HCT116 (cell line): ENCODE results near the gene TCERG1L. TPM values are rescaled to one million over a fixed set of nuclear protein-coding genes. Genes with fewer than 3 reads are reported as not detected.

Experiments used
- ATAC-seq: fragments of 200-7000 bp; cut with Tn5 transposase; 2 replicates; pipeline ENCODE4 v1.9.1; 2020; ENCODE audit warnings: mild to moderate bottlenecking, moderate library complexity
- BruUV-seq: library from RNA; stranded (reverse); fragments of 400-500 nt; replicated peaks from 2 replicates; lab custom pipeline; 2021; lab: Mats Ljungman, UMichigan
- CTCF ChIA-PET: fragments of 300-600 bp; sonication (Branson Sonifier 250); formaldehyde crosslinking; loops from one replicate; lab custom pipeline; 2021; ENCODE audit warnings: antibody characterized with exemption; lab: Charles Lee
- POLR2A ChIA-PET: fragments of 300-600, 350-600 bp; sonication (Branson Sonifier 250); formaldehyde crosslinking; loops from one replicate; lab custom pipeline; 2021; ENCODE audit warnings: antibody characterized with exemption; lab: Charles Lee
- RAD21 ChIA-PET, 2 experiments: fragments of 300-600 bp; sonication (Branson Sonifier 250); formaldehyde crosslinking; loops; one replicate each; lab custom pipeline; 2023; ENCODE audit warnings: low total read pairs in 2 of 2; ENCODE audit not compliant: uncharacterized antibody in 2 of 2, unreplicated experiment in 2 of 2, low non-redundant PET in 1 of 2; lab: Charles Lee
- DNase-seq: peaks from one replicate; pipeline ENCODE4 v3.0.0-alpha.2; 2010; ENCODE audit warnings: low read depth, low spot score
- H2AFZ ChIP-seq: fragments of 200-600 bp; shearing (Covaris generic), sonication (generic); 2 replicates; pipeline ENCODE4 v1.6.1; 2017; ENCODE audit warnings: low read depth, mixed run types, mixed read lengths, antibody characterized with exemption, low read length; ENCODE audit not compliant: poor library complexity, severe bottlenecking
- H3K27ac ChIP-seq: 2 replicates; pipeline ENCODE4 v1.5.1; 2012; ENCODE audit warnings: low read depth, low read length
- H3K27me3 ChIP-seq: fragments of 200-600 bp; sonication (generic); 2 replicates; pipeline ENCODE4 v1.6.1; 2016; ENCODE audit warnings: mixed run types, low read length, mixed read lengths; ENCODE audit not compliant: insufficient read depth
- H3K36me3 ChIP-seq, 2 experiments: fragments of 200-500 bp in 1 of 2; fragments of 200-600 bp in 1 of 2; sonication (Bioruptor generic) in 1 of 2; sonication (generic) in 1 of 2; 2 replicates each; pipeline versions ENCODE4 v1.5.1 to v1.6.1; 2014 to 2016; ENCODE audit warnings: low read length in 2 of 2, inconsistent platforms in 1 of 2, mixed read lengths in 1 of 2, mixed run types in 1 of 2; ENCODE audit not compliant: insufficient read depth in 2 of 2, control insufficient read depth in 1 of 2
- H3K4me1 ChIP-seq, 2 experiments: fragments of 200-600 bp in 1 of 2; sonication (generic) in 1 of 2; 2 replicates each; pipeline versions ENCODE4 v1.5.1 to v1.6.1; 2012 to 2017; ENCODE audit warnings: low read length in 2 of 2, inconsistent platforms in 1 of 2, mild to moderate bottlenecking in 1 of 2, mixed read lengths in 1 of 2, mixed run types in 1 of 2, moderate library complexity in 1 of 2; ENCODE audit not compliant: insufficient read depth in 2 of 2, control insufficient read depth in 1 of 2
- H3K4me2 ChIP-seq: fragments of 200-600 bp; sonication (generic); 2 replicates; pipeline ENCODE4 v1.6.1; 2017; ENCODE audit warnings: mixed run types, low read length, mixed read lengths
- H3K4me3 ChIP-seq, 2 experiments: fragments of 200-600 bp in 1 of 2; sonication (generic) in 1 of 2; replicated peaks in 1 of 2; 2 replicates each; pipeline ENCODE4 v1.5.1; 2011 to 2016; ENCODE audit warnings: low read length in 2 of 2, control low read depth in 1 of 2, low read depth in 1 of 2, mild to moderate bottlenecking in 1 of 2, mixed read lengths in 1 of 2, mixed run types in 1 of 2
- H3K79me2 ChIP-seq: fragments of 200-600 bp; sonication (generic); 2 replicates; pipeline ENCODE4 v1.6.1; 2017; ENCODE audit warnings: mild to moderate bottlenecking, mixed run types, low read length, moderate library complexity, mixed read lengths; ENCODE audit not compliant: insufficient read depth
- H3K9ac ChIP-seq: fragments of 200-600 bp; sonication (generic); 2 replicates; pipeline ENCODE4 v1.6.1; 2016; ENCODE audit warnings: low read length, mixed read lengths
- H3K9me2 ChIP-seq: fragments of 200-600 bp; sonication (generic), shearing (Covaris generic); 2 replicates; pipeline ENCODE4 v1.6.1; 2017; ENCODE audit warnings: mixed run types, mild to moderate bottlenecking, moderate library complexity; ENCODE audit not compliant: insufficient read depth
- H3K9me3 ChIP-seq, 2 experiments: fragments of 200-500 bp in 1 of 2; fragments of 200-600 bp in 1 of 2; sonication (Bioruptor generic) in 1 of 2; sonication (generic) in 1 of 2; 2 replicates each; pipeline ENCODE4 v1.6.1; 2014 to 2017; ENCODE audit warnings: low read length in 2 of 2, mixed read lengths in 2 of 2, inconsistent platforms in 1 of 2, low read depth in 1 of 2, mild to moderate bottlenecking in 1 of 2, mixed run types in 1 of 2, moderate library complexity in 1 of 2; ENCODE audit not compliant: control insufficient read depth in 1 of 2, insufficient read depth in 1 of 2
- H4K20me1 ChIP-seq: fragments of 200-600 bp; sonication (generic), shearing (Covaris generic); 2 replicates; pipeline ENCODE4 v1.6.1; 2017; ENCODE audit warnings: mixed run types, mild to moderate bottlenecking, moderate library complexity; ENCODE audit not compliant: insufficient read depth
- ATF3 ChIP-seq: IDR thresholded peaks from 2 replicates; pipeline ENCODE4 v1.6.1; 2012
- CBX3 ChIP-seq: IDR thresholded peaks from 2 replicates; pipeline ENCODE4 v1.6.1; 2012; ENCODE audit warnings: low read depth
- EZH2phosphoT487 ChIP-seq: fragments of 200-600 bp; IDR thresholded peaks from 2 replicates; pipeline ENCODE4 v1.6.1; 2018; ENCODE audit warnings: antibody characterized with exemption, borderline replicate concordance
- FOSL1 ChIP-seq: IDR thresholded peaks from 2 replicates; pipeline ENCODE4 v1.6.1; 2012; ENCODE audit warnings: low read depth
- POLR2AphosphoS5 ChIP-seq: IDR thresholded peaks from 2 replicates; pipeline ENCODE4 v1.6.1; 2011; ENCODE audit warnings: mild to moderate bottlenecking, low read depth, low read length, moderate library complexity
- SRF ChIP-seq: IDR thresholded peaks from 2 replicates; pipeline ENCODE4 v1.6.1; 2012; ENCODE audit warnings: low read depth
- TCF7L2 ChIP-seq: IDR thresholded peaks from 2 replicates; pipeline ENCODE4 v1.7.0; 2011; ENCODE audit warnings: borderline replicate concordance, inconsistent platforms; ENCODE audit not compliant: insufficient read depth, insufficient read length; ENCODE audit errors: extremely low read depth
- ZFX ChIP-seq: fragments of 450-650 bp; IDR thresholded peaks from 2 replicates; pipeline ENCODE4 v1.6.1; 2017
- intact Hi-C: fragments of 100-400 bp; cut with micrococcal nuclease; formaldehyde crosslinking; loops from 2 replicates; pipeline ENCODE4 v1.10.0; 2022
- total RNA-seq: library from RNA; stranded (reverse); gene quantifications from one replicate; pipeline ENCODE4 v1.2.1, GENCODE V29; 2021; ENCODE audit not compliant: unreplicated experiment
- TF ChIP-seq, protein P1 (sequence below): IDR thresholded peaks from 2 replicates; pipeline ENCODE4 v1.6.1; 2012
- TF ChIP-seq, protein P2 (sequence below): IDR thresholded peaks from 2 replicates; pipeline ENCODE4 v1.6.1; 2012; ENCODE audit warnings: low read depth

Gene TCERG1L
- total RNA-seq, 1 experiment from 2014 or later, result not detected

DNA sequence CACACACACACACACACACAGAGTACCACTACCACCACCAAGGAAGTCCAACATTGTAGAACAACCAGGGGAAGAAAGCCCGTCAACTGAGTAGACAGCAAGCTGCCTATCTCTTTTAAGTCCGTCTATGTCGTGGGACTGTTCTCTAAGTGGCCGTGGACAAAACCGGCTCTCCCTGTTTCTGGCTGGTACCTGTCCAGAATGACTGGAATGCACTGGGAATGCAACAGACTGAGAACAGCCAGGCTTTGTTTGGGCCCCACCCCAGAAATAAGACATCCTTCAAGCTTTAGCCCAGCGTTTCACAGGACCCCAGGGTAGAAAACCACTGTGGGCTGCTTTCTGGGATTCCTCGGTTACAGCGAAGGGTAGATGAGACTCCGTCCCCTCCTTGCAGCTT lies 203.6 kb downstream of the TCERG1L start:
- ChIA-PET POLR2A (no interaction called here), RAD21 (no interaction called here), CTCF (no interaction called here)
- Histone ChIP-seq H3K27me3 (no peaks in the 10 kb centered on the region), H3K9me2 (no peaks in the 10 kb centered on the region), H3K27ac (no peak overlapping the region), H4K20me1 (no peaks in the 10 kb centered on the region), H3K79me2 (no peaks in the 10 kb centered on the region), H3K4me2 (no peak overlapping the region), H3K4me3 (no peak overlapping the region), H3K36me3 (no peaks in the 10 kb centered on the region), H3K9ac (no peak overlapping the region), H2AFZ (no peak overlapping the region), H3K4me1 (no peaks in the 10 kb centered on the region), H3K9me3 (no peaks in the 10 kb centered on the region)
- no peak for ATAC-seq
- DNase-seq, result no peak
- no TSS peak for BruUV-seq
- intact Hi-C loops, result no loop called here
- TF ChIP-seq FOSL1, result no peak
- TF ChIP-seq EZH2phosphoT487, result no peak
- TF ChIP-seq POLR2AphosphoS5, result no peak
- no peak for TF ChIP-seq ATF3
- no peak for TF ChIP-seq TCF7L2
- TF ChIP-seq, protein P1, sequence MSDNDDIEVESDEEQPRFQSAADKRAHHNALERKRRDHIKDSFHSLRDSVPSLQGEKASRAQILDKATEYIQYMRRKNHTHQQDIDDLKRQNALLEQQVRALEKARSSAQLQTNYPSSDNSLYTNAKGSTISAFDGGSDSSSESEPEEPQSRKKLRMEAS, result no peak

DNA sequence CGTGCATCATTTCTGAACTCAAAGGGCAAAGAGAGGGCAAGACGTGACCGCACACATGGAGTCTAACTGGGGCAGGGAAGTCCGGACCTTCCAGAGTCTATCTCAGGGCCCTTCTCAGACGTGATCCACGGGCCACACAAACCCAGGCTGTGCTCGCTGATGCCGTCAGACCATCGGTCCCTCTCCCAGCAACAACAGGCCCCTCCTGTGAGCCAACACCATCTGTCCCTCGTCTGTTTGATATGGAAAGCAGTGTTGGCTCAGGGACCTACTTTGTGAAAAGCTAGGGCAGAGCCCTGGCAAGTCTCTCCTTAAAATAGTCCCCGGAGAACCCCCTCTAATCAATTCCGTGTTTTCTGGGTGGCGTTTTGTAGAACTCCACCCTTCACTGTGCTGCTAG lies 208.8 kb downstream of the TCERG1L start:
- H3K4me1 ChIP-seq, result no peaks in the 10 kb centered on the region
- intact Hi-C loops, result no loop called here
- no peak for ATAC-seq
- TF ChIP-seq SRF, result no peak
- no peak for TF ChIP-seq ZFX
- TF ChIP-seq, protein P2, sequence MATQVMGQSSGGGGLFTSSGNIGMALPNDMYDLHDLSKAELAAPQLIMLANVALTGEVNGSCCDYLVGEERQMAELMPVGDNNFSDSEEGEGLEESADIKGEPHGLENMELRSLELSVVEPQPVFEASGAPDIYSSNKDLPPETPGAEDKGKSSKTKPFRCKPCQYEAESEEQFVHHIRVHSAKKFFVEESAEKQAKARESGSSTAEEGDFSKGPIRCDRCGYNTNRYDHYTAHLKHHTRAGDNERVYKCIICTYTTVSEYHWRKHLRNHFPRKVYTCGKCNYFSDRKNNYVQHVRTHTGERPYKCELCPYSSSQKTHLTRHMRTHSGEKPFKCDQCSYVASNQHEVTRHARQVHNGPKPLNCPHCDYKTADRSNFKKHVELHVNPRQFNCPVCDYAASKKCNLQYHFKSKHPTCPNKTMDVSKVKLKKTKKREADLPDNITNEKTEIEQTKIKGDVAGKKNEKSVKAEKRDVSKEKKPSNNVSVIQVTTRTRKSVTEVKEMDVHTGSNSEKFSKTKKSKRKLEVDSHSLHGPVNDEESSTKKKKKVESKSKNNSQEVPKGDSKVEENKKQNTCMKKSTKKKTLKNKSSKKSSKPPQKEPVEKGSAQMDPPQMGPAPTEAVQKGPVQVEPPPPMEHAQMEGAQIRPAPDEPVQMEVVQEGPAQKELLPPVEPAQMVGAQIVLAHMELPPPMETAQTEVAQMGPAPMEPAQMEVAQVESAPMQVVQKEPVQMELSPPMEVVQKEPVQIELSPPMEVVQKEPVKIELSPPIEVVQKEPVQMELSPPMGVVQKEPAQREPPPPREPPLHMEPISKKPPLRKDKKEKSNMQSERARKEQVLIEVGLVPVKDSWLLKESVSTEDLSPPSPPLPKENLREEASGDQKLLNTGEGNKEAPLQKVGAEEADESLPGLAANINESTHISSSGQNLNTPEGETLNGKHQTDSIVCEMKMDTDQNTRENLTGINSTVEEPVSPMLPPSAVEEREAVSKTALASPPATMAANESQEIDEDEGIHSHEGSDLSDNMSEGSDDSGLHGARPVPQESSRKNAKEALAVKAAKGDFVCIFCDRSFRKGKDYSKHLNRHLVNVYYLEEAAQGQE, result no peak
- no peak for TF ChIP-seq CBX3
- no TSS peak for BruUV-seq
- no peaks in the 10 kb centered on the region for H3K36me3 ChIP-seq
- H3K9ac ChIP-seq, result no peak overlapping the region
- ChIA-PET RAD21 (no interaction called here), POLR2A (no interaction called here), CTCF (no interaction called here)
- no peak for DNase-seq
- H3K9me2 ChIP-seq, result no peaks in the 10 kb centered on the region
- H3K27me3 ChIP-seq, result no peaks in the 10 kb centered on the region
- no peak overlapping the region for H3K27ac ChIP-seq
- H3K79me2 ChIP-seq, result no peaks in the 10 kb centered on the region
- no peak overlapping the region for H2AFZ ChIP-seq
- H3K9me3 ChIP-seq, result no peaks in the 10 kb centered on the region
- no peaks in the 10 kb centered on the region for H4K20me1 ChIP-seq
- H3K4me2 ChIP-seq, result no peak overlapping the region
- no peak overlapping the region for H3K4me3 ChIP-seq
